ENCODE data around the gene VEZT.
"Not testable (repeated sequence)": the region's sequence is repeated elsewhere in the genome, so short reads cannot be mapped to it uniquely, and the experiment has no call there.

VEZT gene

GRCh38 chr12:95262808-95263207 lies 45.2 kb downstream of the VEZT start:
- DNase-seq, result peak in 1 of 2 experiments; percentile 57

- no peak for DNase-seq
These were observed 48.2 kb downstream of the VEZT start for GRCh38 chr12:95265765-95266164.

- DNase-seq, result no peak
These were observed 48.6 kb downstream of the VEZT start for GRCh38 chr12:95266254-95266653.

- no peak for DNase-seq
These were observed 52.3 kb downstream of the VEZT start for GRCh38 chr12:95269892-95270291.

GRCh38 chr12:95271465-95271864 lies 53.9 kb downstream of the VEZT start:
- no peak for DNase-seq

- no peak for DNase-seq
These were observed 59.5 kb downstream of the VEZT start for GRCh38 chr12:95277139-95277538.

GRCh38 chr12:95279856-95280255 lies 62.2 kb downstream of the VEZT start:
- DNase-seq, result no peak

GRCh38 chr12:95282266-95282665 lies 64.7 kb downstream of the VEZT start:
- no peak for DNase-seq

GRCh38 chr12:95283371-95283770 lies 65.8 kb downstream of the VEZT start:
- DNase-seq, result no peak

GRCh38 chr12:95286713-95287112 lies 69.1 kb downstream of the VEZT start:
- DNase-seq, result no peak

GRCh38 chr12:95291501-95291900 lies 73.9 kb downstream of the VEZT start:
- DNase-seq, result no peak

- DNase-seq, result no peak
These were observed 81.3 kb downstream of the VEZT start for GRCh38 chr12:95298916-95299315.

GRCh38 chr12:95300286-95300685 lies 82.7 kb downstream of the VEZT start:
- no peak for DNase-seq

- no peak for DNase-seq
These were observed 85.9 kb downstream of the VEZT start for GRCh38 chr12:95303476-95303875.

- DNase-seq, result no peak
These were observed 87.1 kb downstream of the VEZT start for GRCh38 chr12:95304673-95305198.

- DNase-seq, result no peak
These were observed 95.0 kb downstream of the VEZT start for GRCh38 chr12:95312656-95313055.

- not testable (repeated sequence) for DNase-seq
These were observed 97.1 kb downstream of the VEZT start for GRCh38 chr12:95314756-95315155.

GRCh38 chr12:95316798-95317197 lies 99.2 kb downstream of the VEZT start:
- DNase-seq, result no peak

GRCh38 chr12:95318071-95318545 lies 100.5 kb downstream of the VEZT start:
- DNase-seq, result no peak

GRCh38 chr12:95319694-95320331 lies 102.2 kb downstream of the VEZT start:
- no peak for DNase-seq

- DNase-seq, result no peak
These were observed 104.1 kb downstream of the VEZT start for GRCh38 chr12:95321516-95322246.

- no peak for DNase-seq
These were observed 104.7 kb downstream of the VEZT start for GRCh38 chr12:95322326-95322725.

GRCh38 chr12:95323212-95323611 lies 105.6 kb downstream of the VEZT start:
- DNase-seq, result no peak

GRCh38 chr12:95324246-95324645 lies 106.6 kb downstream of the VEZT start:
- DNase-seq, result not testable (repeated sequence)

Measured in SW 1271 (cell line).